ENCODE measurements around the gene DDX31.

The DDX31 gene

DNA sequence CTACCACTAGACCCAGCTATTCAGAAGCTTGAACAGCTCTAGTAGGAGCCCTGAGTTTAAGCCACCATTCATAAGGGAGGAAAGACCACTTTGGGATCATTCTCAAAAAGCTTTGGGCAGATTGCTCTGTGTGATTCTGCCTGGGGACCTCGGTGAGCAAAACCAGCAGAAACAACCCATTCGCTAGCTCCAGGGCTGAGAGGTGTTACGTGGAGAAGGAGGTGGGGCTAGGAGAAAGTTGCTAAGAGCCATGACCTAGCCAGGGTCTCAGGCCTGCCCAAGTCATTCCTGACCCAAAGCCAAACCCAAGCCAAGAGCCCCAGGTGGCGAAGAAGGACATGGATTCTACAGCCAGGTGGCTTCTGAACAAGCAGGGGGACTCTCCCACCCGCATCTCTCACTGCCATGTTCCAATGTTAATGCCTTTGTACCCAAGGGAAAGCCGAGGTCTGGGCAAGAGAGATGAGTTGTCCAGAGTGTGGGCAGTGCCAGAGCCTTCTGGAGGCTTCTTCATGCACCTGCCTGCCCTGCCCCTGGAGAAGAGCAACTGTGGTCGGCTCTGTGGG lies 91.3 kb downstream of the DDX31 start:
- Histone ChIP-seq H4K8ac (ENCODE audit: low read depth, low read length) (no peak overlapping the region), H3K27me3 (ENCODE audit: control insufficient read depth in 3 of 3, insufficient read depth in 3 of 3, low read depth in 1 of 3, low read length in 3 of 3) (peaks cover 40 to 87% (median 81%) of the 10 kb centered on the region in 3 experiments), H3K23ac (ENCODE audit: low read depth, low read length, poor library complexity) (no peak overlapping the region), H3K27ac (replicated peaks; ENCODE audit: low read length) (no peak overlapping the region), H3K4me3 (ENCODE audit: low read length in 2 of 2) (no peak overlapping the region), H2AK5ac (ENCODE audit: low read depth, low read length) (no peak overlapping the region), H3K18ac (ENCODE audit: low read length) (no peak overlapping the region), H4K91ac (ENCODE audit: low read depth, low read length, poor library complexity) (no peak overlapping the region), H2BK5ac (ENCODE audit: low read length) (no peak overlapping the region), H3K36me3 (replicated peaks in 1 of 2; ENCODE audit: control insufficient read depth in 2 of 2, insufficient read depth in 2 of 2, low read length in 2 of 2) (no peaks in the 10 kb centered on the region), H2BK120ac (ENCODE audit: low read depth, low read length) (no peak overlapping the region), H3K14ac (ENCODE audit: low read length) (no peak overlapping the region), H2BK15ac (ENCODE audit: low read length) (no peak overlapping the region), H3K4me2 (ENCODE audit: insufficient read depth, low read length, poor library complexity, severe bottlenecking) (no peak overlapping the region), H3K9me3 (replicated peaks in 1 of 2; ENCODE audit: control insufficient read depth in 2 of 2, insufficient read depth in 1 of 2, low read depth in 1 of 2, low read length in 2 of 2) (peaks cover 0 to 3% of the 10 kb centered on the region in 2 donors), H3K4ac (ENCODE audit: low read length) (no peak overlapping the region), H3K9ac (ENCODE audit: low read depth, low read length, poor library complexity) (no peak overlapping the region), H2BK12ac (ENCODE audit: low read length) (no peak overlapping the region), H3K79me1 (ENCODE audit: low read depth, low read length) (no peaks in the 10 kb centered on the region), H2AFZ (ENCODE audit: low read length) (no peak overlapping the region), H3K4me1 (ENCODE audit: control insufficient read depth in 2 of 2, insufficient read depth in 1 of 2, low read depth in 1 of 2, low read length in 2 of 2) (peaks cover 3 to 5% of the 10 kb centered on the region in 2 donors)
- WGBS, 2 donors (ENCODE audit: extremely low coverage in 2 of 2, insufficient read length in 2 of 2, insufficient replicate concordance in 1 of 2), result no CpG with 5 or more reads among the region's 7 CpGs
- no peak for DNase-seq (ENCODE audit: low spot score)

GRCh38 chr9:132577119-132577518 lies 92.7 kb downstream of the DDX31 start:
- H3K27me3 ChIP-seq (ENCODE audit: control insufficient read depth in 3 of 3, insufficient read depth in 3 of 3, low read depth in 1 of 3, low read length in 3 of 3), result peaks cover 31 to 82% (median 67%) of the 10 kb centered on the region in 3 experiments
- no peak overlapping the region for H3K18ac ChIP-seq (ENCODE audit: low read length)
- H4K8ac ChIP-seq (ENCODE audit: low read depth, low read length), result no peak overlapping the region
- peaks cover 3 to 5% of the 10 kb centered on the region in 2 donors for H3K4me1 ChIP-seq (ENCODE audit: control insufficient read depth in 2 of 2, insufficient read depth in 1 of 2, low read depth in 1 of 2, low read length in 2 of 2)
- no peak overlapping the region for H3K27ac ChIP-seq (replicated peaks; ENCODE audit: low read length)
- no peak overlapping the region for H3K4me3 ChIP-seq (ENCODE audit: low read length in 2 of 2)
- H2AFZ ChIP-seq (ENCODE audit: low read length), result no peak overlapping the region
- H3K9ac ChIP-seq (ENCODE audit: low read depth, low read length, poor library complexity), result no peak overlapping the region
- no peak overlapping the region for H3K14ac ChIP-seq (ENCODE audit: low read length)
- H3K36me3 ChIP-seq (replicated peaks in 1 of 2; ENCODE audit: control insufficient read depth in 2 of 2, insufficient read depth in 2 of 2, low read length in 2 of 2), result no peaks in the 10 kb centered on the region
- no peak overlapping the region for H2BK12ac ChIP-seq (ENCODE audit: low read length)
- no peak overlapping the region for H4K91ac ChIP-seq (ENCODE audit: low read depth, low read length, poor library complexity)
- no peak overlapping the region for H2AK5ac ChIP-seq (ENCODE audit: low read depth, low read length)
- no peak overlapping the region for H3K4me2 ChIP-seq (ENCODE audit: insufficient read depth, low read length, poor library complexity, severe bottlenecking)
- no peak for DNase-seq (ENCODE audit: low spot score)
- H2BK120ac ChIP-seq (ENCODE audit: low read depth, low read length), result no peak overlapping the region
- H3K23ac ChIP-seq (ENCODE audit: low read depth, low read length, poor library complexity), result no peak overlapping the region
- no peak overlapping the region for H2BK5ac ChIP-seq (ENCODE audit: low read length)
- no peak overlapping the region for H2BK15ac ChIP-seq (ENCODE audit: low read length)
- no peaks in the 10 kb centered on the region for H3K79me1 ChIP-seq (ENCODE audit: low read depth, low read length)
- H3K4ac ChIP-seq (ENCODE audit: low read length), result no peak overlapping the region
- H3K9me3 ChIP-seq (replicated peaks in 1 of 2; ENCODE audit: control insufficient read depth in 2 of 2, insufficient read depth in 1 of 2, low read depth in 1 of 2, low read length in 2 of 2), result peaks cover 0 to 3% of the 10 kb centered on the region in 2 donors

- no peak overlapping the region for H3K18ac ChIP-seq (ENCODE audit: low read length)
- no peak overlapping the region for H2BK12ac ChIP-seq (ENCODE audit: low read length)
- peaks cover 0 to 2% of the 10 kb centered on the region in 2 donors for H3K4me1 ChIP-seq (ENCODE audit: control insufficient read depth in 2 of 2, insufficient read depth in 1 of 2, low read depth in 1 of 2, low read length in 2 of 2)
- no peak for DNase-seq (ENCODE audit: low spot score)
- H3K4me3 ChIP-seq (ENCODE audit: low read length in 2 of 2), result no peak overlapping the region
- no peak overlapping the region for H2BK15ac ChIP-seq (ENCODE audit: low read length)
- H3K27ac ChIP-seq (replicated peaks; ENCODE audit: low read length), result no peak overlapping the region
- WGBS, 2 donors (ENCODE audit: extremely low coverage in 2 of 2, insufficient read length in 2 of 2, insufficient replicate concordance in 1 of 2), result no CpG with 5 or more reads among the region's 5 CpGs
- peaks cover 0 to 3% of the 10 kb centered on the region in 2 donors for H3K9me3 ChIP-seq (replicated peaks in 1 of 2; ENCODE audit: control insufficient read depth in 2 of 2, insufficient read depth in 1 of 2, low read depth in 1 of 2, low read length in 2 of 2)
- H4K91ac ChIP-seq (ENCODE audit: low read depth, low read length, poor library complexity), result no peak overlapping the region
- no peak overlapping the region for H3K4me2 ChIP-seq (ENCODE audit: insufficient read depth, low read length, poor library complexity, severe bottlenecking)
- H3K23ac ChIP-seq (ENCODE audit: low read depth, low read length, poor library complexity), result no peak overlapping the region
- no peak overlapping the region for H2BK5ac ChIP-seq (ENCODE audit: low read length)
- H3K36me3 ChIP-seq (replicated peaks in 1 of 2; ENCODE audit: control insufficient read depth in 2 of 2, insufficient read depth in 2 of 2, low read length in 2 of 2), result no peaks in the 10 kb centered on the region
- H2BK120ac ChIP-seq (ENCODE audit: low read depth, low read length), result no peak overlapping the region
- H3K9ac ChIP-seq (ENCODE audit: low read depth, low read length, poor library complexity), result no peak overlapping the region
- H3K27me3 ChIP-seq (ENCODE audit: control insufficient read depth in 3 of 3, insufficient read depth in 3 of 3, low read depth in 1 of 3, low read length in 3 of 3), result peaks cover 23 to 74% (median 55%) of the 10 kb centered on the region in 3 experiments
- no peak overlapping the region for H3K4ac ChIP-seq (ENCODE audit: low read length)
- no peaks in the 10 kb centered on the region for H3K79me1 ChIP-seq (ENCODE audit: low read depth, low read length)
- H4K8ac ChIP-seq (ENCODE audit: low read depth, low read length), result no peak overlapping the region
- H2AK5ac ChIP-seq (ENCODE audit: low read depth, low read length), result peak overlapping the region; percentile 42
- H2AFZ ChIP-seq (ENCODE audit: low read length), result no peak overlapping the region
- no peak overlapping the region for H3K14ac ChIP-seq (ENCODE audit: low read length)
Observed at GRCh38 chr9:132575811-132576210, 94.0 kb downstream of the DDX31 start.

- Histone ChIP-seq H2BK120ac (ENCODE audit: low read depth, low read length) (no peak overlapping the region), H3K4me3 (ENCODE audit: low read length in 2 of 2) (no peak overlapping the region), H3K27me3 (ENCODE audit: control insufficient read depth in 3 of 3, insufficient read depth in 3 of 3, low read depth in 1 of 3, low read length in 3 of 3) (peaks cover 17 to 74% (median 48%) of the 10 kb centered on the region in 3 experiments), H3K36me3 (replicated peaks in 1 of 2; ENCODE audit: control insufficient read depth in 2 of 2, insufficient read depth in 2 of 2, low read length in 2 of 2) (no peaks in the 10 kb centered on the region), H3K14ac (ENCODE audit: low read length) (no peak overlapping the region), H3K9me3 (replicated peaks in 1 of 2; ENCODE audit: control insufficient read depth in 2 of 2, insufficient read depth in 1 of 2, low read depth in 1 of 2, low read length in 2 of 2) (peaks cover 0 to 3% of the 10 kb centered on the region in 2 donors), H2BK5ac (ENCODE audit: low read length) (no peak overlapping the region), H3K79me1 (ENCODE audit: low read depth, low read length) (no peaks in the 10 kb centered on the region), H3K4ac (ENCODE audit: low read length) (no peak overlapping the region), H2AK5ac (ENCODE audit: low read depth, low read length) (peak overlapping the region; percentile 42), H3K27ac (replicated peaks; ENCODE audit: low read length) (no peak overlapping the region), H2AFZ (ENCODE audit: low read length) (no peak overlapping the region), H4K8ac (ENCODE audit: low read depth, low read length) (no peak overlapping the region), H3K18ac (ENCODE audit: low read length) (no peak overlapping the region), H2BK15ac (ENCODE audit: low read length) (no peak overlapping the region), H2BK12ac (ENCODE audit: low read length) (no peak overlapping the region), H3K23ac (ENCODE audit: low read depth, low read length, poor library complexity) (no peak overlapping the region), H3K9ac (ENCODE audit: low read depth, low read length, poor library complexity) (peak overlapping the region; percentile 5), H3K4me1 (ENCODE audit: control insufficient read depth in 2 of 2, insufficient read depth in 1 of 2, low read depth in 1 of 2, low read length in 2 of 2) (peaks cover 0 to 2% of the 10 kb centered on the region in 2 donors), H3K4me2 (ENCODE audit: insufficient read depth, low read length, poor library complexity, severe bottlenecking) (no peak overlapping the region), H4K91ac (ENCODE audit: low read depth, low read length, poor library complexity) (no peak overlapping the region)
- no peak for DNase-seq (ENCODE audit: low spot score)
- no CpG with 5 or more reads among the region's 16 CpGs for WGBS, 2 donors (ENCODE audit: extremely low coverage in 2 of 2, insufficient read length in 2 of 2, insufficient replicate concordance in 1 of 2)
Observed at GRCh38 chr9:132575005-132575609, 94.7 kb downstream of the DDX31 start.
